HL-60 (cell line): ENCODE measurements around the gene LRRC4C.

Source experiments
- CTCF ChIP-seq: IDR thresholded peaks from one replicate; pipeline ENCODE4 v1.5.1; 2011; ENCODE audit warnings: low read length, control low read depth, inconsistent platforms; ENCODE audit not compliant: insufficient read depth
- POLR2AphosphoS5 ChIP-seq: IDR thresholded peaks from 2 replicates; pipeline ENCODE4 v1.6.1; 2012; ENCODE audit warnings: low read depth
- REST ChIP-seq: IDR thresholded peaks from 2 replicates; pipeline ENCODE4 v1.6.1; 2012; ENCODE audit warnings: low read depth; ENCODE audit not compliant: insufficient replicate concordance
- SPI1 ChIP-seq: IDR thresholded peaks from 2 replicates; pipeline ENCODE4 v1.6.1; 2012; ENCODE audit warnings: low read depth, mild to moderate bottlenecking, borderline replicate concordance

GRCh38 chr11:41247621-41248020 is 211.8 kb downstream of the LRRC4C start:
- TF ChIP-seq CTCF, result no peak
- TF ChIP-seq REST, result no peak
- TF ChIP-seq SPI1, result no peak
- no peak for TF ChIP-seq POLR2AphosphoS5
